Left lobe of liver (tissue), 2 donors: Measurements from ENCODE around the gene MYH1. TPM values are rescaled to one million over a fixed set of nuclear protein-coding genes. Genes with fewer than 3 reads are reported as not detected.

Source experiments
- ATAC-seq: fragments of 200-7000 bp; cut with Tn5 transposase; one replicate; pipeline ENCODE4 v1.9.1; 2020; ENCODE audit warnings: mild to moderate bottlenecking, moderate library complexity
- DNase-seq: peaks from one replicate; pipeline ENCODE4 v3.0.0-alpha.2; 2020; ENCODE audit warnings: low spot score
- total RNA-seq: library from RNA; stranded (reverse); gene quantifications from one replicate; pipeline ENCODE4 v1.2.1, GENCODE V29; 2021
- donor health status: DM: no; HTN: no; CAD: no; lungs with moderate emphysema.
- donor health status: DM: no; HTN: yes; CAD: no.

Gene MYH1
- total RNA-seq, 1 donor from 2014 or later, result not detected

DNA sequence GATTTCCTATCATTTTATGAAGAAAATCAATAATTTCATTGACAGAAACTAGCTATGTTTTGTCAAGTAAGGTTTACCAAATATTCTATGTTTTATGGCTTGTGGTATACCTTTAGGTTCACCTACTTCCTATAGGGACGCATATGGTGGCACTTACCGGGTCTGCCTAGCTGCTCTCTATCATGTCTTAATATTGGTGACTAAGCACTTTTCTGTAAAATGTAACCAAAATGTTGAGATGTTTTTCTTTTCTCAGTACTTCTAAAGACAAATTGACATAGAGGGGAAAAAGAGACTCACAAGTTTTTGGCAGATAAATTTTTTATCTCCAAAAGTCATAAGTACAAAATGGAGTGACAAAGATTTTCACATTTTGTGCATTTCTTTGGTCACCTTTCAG lies 26.3 kb downstream of the MYH1 start:
- DNase-seq (no peak), ATAC-seq (no peak)

DNA sequence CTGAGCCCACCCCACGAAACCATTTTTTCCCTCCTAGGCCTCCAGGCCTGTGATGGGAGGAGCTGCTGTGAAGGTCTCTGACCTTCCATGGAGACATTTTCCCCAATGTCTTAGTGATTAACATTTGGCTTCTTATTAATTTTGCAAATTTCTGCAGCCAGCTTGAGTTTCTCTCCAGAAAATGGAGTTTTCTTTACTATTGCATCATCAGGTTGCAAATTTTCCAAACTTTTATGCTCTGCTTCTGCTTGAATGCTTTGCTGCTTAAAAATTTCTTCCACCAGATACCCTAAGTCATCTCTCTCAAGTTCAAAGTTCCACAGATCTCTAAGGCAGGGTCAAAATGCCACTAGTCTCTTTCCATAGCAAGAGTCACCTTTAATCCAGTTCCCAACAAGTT lies 36.1 kb downstream of the MYH1 start:
- ATAC-seq (no peak), DNase-seq (no peak)

DNA sequence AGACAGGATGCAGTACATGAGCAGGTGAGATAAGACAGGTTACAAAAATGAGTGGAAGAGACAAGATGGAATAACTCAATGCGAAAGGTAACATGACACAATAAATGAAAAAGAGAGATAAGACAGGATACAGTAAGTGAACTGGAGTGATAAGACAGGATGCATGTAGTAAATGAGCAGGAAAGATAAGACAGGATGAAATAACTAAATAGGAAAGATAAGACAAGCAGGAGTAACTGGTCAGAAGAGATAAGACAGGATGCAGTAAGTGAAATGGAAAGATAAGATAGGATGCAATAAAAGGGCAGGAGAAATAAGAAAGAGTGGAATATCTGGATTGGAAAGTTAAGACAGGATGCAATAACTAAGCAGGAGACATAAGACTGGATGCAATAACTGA lies 40.6 kb downstream of the MYH1 start:
- ATAC-seq, result no peak
- no peak for DNase-seq

DNA sequence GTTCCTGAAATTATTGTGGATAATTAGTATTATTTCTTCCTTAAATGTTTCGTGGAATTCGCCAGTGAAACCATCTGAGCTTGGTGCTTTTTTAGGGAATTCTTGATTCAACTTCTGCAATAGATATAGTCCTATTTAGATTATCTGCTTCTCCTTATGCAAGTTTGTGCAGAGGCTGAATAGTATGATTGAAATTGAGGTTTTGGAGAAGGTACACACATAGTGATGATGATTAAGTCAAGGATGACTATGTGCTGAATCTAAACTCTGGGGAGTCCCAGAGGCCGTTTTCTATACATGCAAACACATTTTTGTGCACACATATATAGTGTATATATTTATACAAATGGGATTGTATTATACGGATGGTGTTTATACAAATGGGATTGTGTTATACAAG lies 43.8 kb downstream of the MYH1 start:
- no peak for ATAC-seq

DNA sequence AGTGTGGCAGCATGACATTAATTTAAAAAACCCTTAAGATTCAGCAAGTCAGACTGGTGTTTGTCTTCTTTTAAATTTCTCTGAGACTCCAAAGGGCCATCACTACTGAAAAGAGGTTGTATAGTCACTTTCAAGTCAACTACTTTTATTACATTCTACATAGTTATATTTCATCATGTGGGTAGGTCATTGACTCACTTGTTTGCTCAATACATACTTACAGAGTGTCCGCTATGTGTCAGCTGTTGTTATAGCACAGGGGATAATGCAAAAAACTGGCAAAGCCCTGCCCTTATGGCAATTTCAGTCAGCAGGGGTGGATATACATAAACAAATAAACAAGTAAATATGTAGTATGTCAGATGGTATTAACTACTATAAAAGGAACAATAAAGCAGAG lies 46.5 kb downstream of the MYH1 start:
- ATAC-seq (no peak), DNase-seq (no peak)

More for the DNA sequence above, 43.8 kb downstream of the MYH1 start:
- no peak for DNase-seq

DNA sequence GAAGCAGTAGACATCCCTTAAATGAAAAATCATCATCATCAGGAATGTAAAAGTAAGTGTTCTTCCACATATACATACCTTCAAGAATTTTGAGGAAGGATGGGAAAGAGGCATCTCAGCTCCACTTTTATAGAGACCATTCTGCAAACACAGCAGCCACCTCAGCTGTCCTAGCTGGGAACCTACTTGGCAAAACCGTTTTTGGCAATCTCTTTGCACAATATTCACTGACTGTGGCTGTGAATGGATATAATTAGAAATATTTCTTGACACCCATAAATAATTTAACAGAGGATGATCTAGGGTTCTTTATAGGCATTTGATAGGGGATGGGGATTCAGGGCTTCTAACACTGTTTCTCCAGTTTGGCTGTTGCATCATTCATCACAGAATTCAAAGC lies 48.9 kb downstream of the MYH1 start, which contains the start of gene MYH4:
MYH4 (minus strand) TSS at position 101 of the 400 bp plus-strand sequence. CDS start 2,814 bp downstream, outside the sequence.
- ATAC-seq, result no peak
- no peak for DNase-seq

DNA sequence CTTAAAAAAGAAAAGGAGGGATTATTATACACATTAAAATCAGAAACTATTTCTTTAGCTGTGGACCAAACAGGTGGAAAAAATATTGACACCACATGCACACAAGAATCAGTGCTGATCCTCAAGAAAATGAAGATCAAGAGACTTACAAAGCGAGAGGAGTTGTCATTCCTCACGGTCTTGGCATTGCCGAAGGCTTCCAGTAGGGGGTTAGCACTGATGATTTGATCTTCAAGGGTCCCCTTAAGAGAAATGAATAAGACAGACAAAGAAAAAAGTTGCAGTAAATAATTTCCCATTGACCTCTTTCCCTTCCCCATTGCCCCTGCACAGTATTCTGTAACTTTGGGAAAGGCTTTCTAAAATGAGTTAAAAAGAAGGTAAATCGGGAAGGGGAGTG lies 54.9 kb downstream of the MYH1 start:
- ATAC-seq (no peak), DNase-seq (no peak)

DNA sequence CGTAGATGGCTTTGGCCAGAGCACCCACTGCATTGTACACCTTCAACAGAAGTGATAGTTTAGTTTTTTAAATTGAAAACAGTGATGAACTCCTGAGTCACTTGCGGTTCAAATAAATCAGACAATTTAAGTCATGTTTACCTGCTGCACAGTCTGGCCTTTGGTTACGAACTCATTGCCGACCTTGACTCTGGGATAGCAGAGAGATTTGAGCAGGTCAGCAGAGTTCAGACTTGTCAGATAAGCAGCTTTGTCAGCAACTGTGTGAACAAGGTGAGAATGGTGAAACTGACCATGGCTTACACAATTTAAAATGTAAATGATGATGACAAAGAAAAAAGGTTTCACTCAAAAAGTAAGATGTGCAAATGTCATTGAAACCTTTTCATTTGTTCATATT lies 58.3 kb downstream of the MYH1 start:
- DNase-seq (no peak), ATAC-seq (no peak)

DNA sequence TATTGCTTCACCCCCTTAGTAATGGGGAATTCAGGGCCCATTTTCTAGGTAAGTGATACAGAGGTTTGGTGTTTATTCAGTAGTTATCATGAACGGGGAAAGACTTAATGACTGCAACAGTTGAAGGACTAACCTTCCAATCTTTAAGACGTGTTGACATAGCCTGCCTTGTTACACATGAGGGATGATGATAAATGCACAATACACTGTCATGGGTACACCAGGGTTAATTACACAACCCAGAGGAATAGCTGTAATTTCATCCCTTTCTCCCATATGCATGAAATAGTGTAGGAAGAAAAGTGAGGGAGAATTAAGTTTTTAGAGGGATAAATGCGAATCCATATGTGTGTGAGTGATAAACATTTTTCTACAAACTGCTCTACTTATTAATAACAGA lies 59.6 kb downstream of the MYH1 start:
- DNase-seq (no peak), ATAC-seq (no peak)

DNA sequence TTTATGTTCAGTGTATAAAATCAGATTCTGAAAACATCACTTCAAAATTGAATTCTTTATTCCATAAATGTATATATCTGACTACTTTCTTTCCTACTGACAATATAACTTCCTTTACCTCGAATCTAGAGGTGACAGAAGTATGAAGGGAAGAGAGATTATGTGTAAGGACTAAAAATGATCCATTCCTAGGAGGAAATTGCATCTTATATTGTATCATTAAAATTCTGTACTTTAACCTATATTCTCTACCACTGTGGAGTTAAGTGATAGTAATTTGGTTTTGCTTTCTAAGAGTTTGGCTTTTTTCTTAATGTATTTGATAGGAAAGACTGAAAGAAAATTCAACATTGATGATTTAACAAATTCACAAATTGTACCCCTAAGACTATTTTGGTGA lies 60.4 kb downstream of the MYH1 start:
- ATAC-seq (no peak), DNase-seq (no peak)

DNA sequence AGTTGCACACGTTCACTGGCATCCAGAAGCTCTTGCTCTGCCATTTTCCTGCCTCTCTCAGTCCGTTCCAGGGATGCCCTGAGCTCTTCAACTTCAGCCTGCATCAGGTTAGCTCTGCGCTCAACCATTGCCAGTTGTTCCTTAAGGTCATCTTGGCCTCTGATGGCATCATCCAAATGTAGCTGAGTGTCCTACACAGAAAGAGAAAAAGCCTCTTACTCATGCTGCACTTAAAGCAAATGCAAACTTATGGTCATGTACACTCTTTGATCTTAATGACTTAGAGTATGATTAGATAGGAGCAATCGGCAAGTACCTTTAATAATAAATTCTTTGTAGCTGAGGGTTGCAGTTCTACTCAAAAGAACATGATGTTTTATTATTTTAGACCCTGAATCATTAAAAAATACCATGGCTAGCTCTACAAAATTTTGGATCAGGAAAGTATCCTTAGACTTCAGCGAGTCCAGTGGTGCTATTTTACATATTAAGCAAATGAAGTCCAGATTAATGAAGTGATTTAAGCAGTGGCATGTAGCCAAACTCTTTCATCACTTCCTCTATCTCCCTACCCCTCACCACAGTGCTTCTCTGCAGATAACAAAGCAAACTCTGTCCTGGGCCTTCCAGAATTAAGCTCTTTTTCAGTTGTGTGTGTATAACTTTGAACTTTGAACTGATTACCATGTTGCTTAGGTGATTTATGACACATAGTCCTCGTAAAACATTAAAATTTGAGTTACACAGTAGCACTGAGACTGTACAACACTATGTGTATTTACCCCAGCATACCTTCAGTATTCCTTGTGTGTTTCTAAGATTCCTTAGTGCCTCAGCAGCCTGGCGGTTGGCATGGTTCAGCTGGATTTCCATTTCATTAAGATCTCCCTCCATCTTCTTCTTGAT lies 71.1 kb downstream of the MYH1 start:
- no peak for DNase-seq
- no peak for ATAC-seq

Other genes with a start within 250 kb of the MYH1 start
- not detected for gene MYH13, start 145.5 kb downstream of the MYH1 start, total RNA-seq
- gene MYH8, start 96.6 kb downstream of the MYH1 start, total RNA-seq, result not detected
- not detected for gene MYH4, start 49.0 kb downstream of the MYH1 start, total RNA-seq
- not detected for gene MYH2, start 31.1 kb upstream of the MYH1 start, total RNA-seq
- gene MYH3, start 138.8 kb upstream of the MYH1 start, total RNA-seq, result 4.2 TPM
- 30.6 TPM for gene SCO1, start 179.0 kb upstream of the MYH1 start, total RNA-seq
- gene ADPRM, start 179.1 kb upstream of the MYH1 start, total RNA-seq, result 3.9 TPM
- gene TMEM220, start 211.5 kb upstream of the MYH1 start, total RNA-seq, result 42.7 TPM